ENCODE measurements around the gene MED16. TPM values are rescaled to one million over a fixed set of nuclear protein-coding genes. Genes with fewer than 3 reads are reported as not detected.

MED16 gene
- total RNA-seq, 4 donors from 2014 or later, result 58.1 to 158 (median 78.4) TPM

GRCh38 chr19:900043-900301 lies 7.0 kb upstream of the MED16 start:
- WGBS, 2 donors (ENCODE audit: low coverage in 1 of 2), result 88% methylated on average over 15 of the region's 15 CpGs; no CpG with 5 or more reads in 1 of the 2 donors
- TF ChIP-seq EP300 (IDR thresholded peaks at IDR 0.05; ENCODE audit: low read depth), result no peak
- TF ChIP-seq POLR2AphosphoS5 (IDR thresholded peaks at IDR 0.05), result no peak
- TF ChIP-seq CTCF (IDR thresholded peaks at IDR 0.05), result no peak
- no peak for TF ChIP-seq POLR2A (IDR thresholded peaks at IDR 0.05)
- Histone ChIP-seq H3K36me3 (no peaks in the 10 kb centered on the region), H3K27me3 (no peaks in the 10 kb centered on the region), H3K9me3 (no peaks in the 10 kb centered on the region), H3K4me1 (no peaks in the 10 kb centered on the region), H3K27ac (no peak overlapping the region), H3K4me3 (no peak overlapping the region)
- in situ Hi-C loops (cut with MboI; ENCODE audit: low pct_ligation_motif_present in 1 of 4, low pct_unique_long_range_greater_than_20kb in 1 of 4, low sequenced_read_pairs in 3 of 4) (no loop called here), intact Hi-C loops (cut with DNase I; ENCODE audit: low total_unique reads) (no loop called here)
- DNase-seq, result no peak

GRCh38 chr19:899336-900042 lies 6.5 kb upstream of the MED16 start:
- 86% methylated on average over 28 of the region's 32 CpGs; no CpG with 5 or more reads in 1 of the 2 donors for WGBS, 2 donors (ENCODE audit: low coverage in 1 of 2)
- TF ChIP-seq CTCF (IDR thresholded peaks at IDR 0.05), result no peak
- TF ChIP-seq EP300 (IDR thresholded peaks at IDR 0.05; ENCODE audit: low read depth), result no peak
- TF ChIP-seq POLR2AphosphoS5 (IDR thresholded peaks at IDR 0.05), result no peak
- no peak for TF ChIP-seq POLR2A (IDR thresholded peaks at IDR 0.05)
- DNase-seq, result no peak
- Histone ChIP-seq H3K27ac (no peak overlapping the region), H3K27me3 (no peaks in the 10 kb centered on the region), H3K4me1 (no peaks in the 10 kb centered on the region), H3K4me3 (no peak overlapping the region), H3K36me3 (no peaks in the 10 kb centered on the region), H3K9me3 (no peaks in the 10 kb centered on the region)
- intact Hi-C loops (cut with DNase I; ENCODE audit: low total_unique reads) (no loop called here), in situ Hi-C loops (cut with MboI; ENCODE audit: low pct_ligation_motif_present in 1 of 4, low pct_unique_long_range_greater_than_20kb in 1 of 4, low sequenced_read_pairs in 3 of 4) (no loop called here)

GRCh38 chr19:898663-899062 lies 5.7 kb upstream of the MED16 start:
- WGBS, 2 donors (ENCODE audit: low coverage in 1 of 2), result 74% methylated on average over 19 of the region's 20 CpGs; no CpG with 5 or more reads in 1 of the 2 donors
- TF ChIP-seq POLR2AphosphoS5 (IDR thresholded peaks at IDR 0.05) (no peak), CTCF (IDR thresholded peaks at IDR 0.05) (no peak), EP300 (IDR thresholded peaks at IDR 0.05; ENCODE audit: low read depth) (no peak), POLR2A (IDR thresholded peaks at IDR 0.05) (no peak)
- intact Hi-C loops (cut with DNase I; ENCODE audit: low total_unique reads), result no loop called here
- H3K27me3 ChIP-seq, result no peaks in the 10 kb centered on the region
- no peaks in the 10 kb centered on the region for H3K9me3 ChIP-seq
- H3K4me1 ChIP-seq, result peaks cover 0 to 3% (median 1%) of the 10 kb centered on the region in 4 donors
- no peak overlapping the region for H3K4me3 ChIP-seq
- H3K36me3 ChIP-seq, result no peaks in the 10 kb centered on the region
- in situ Hi-C loops (cut with MboI; ENCODE audit: low pct_ligation_motif_present in 1 of 4, low pct_unique_long_range_greater_than_20kb in 1 of 4, low sequenced_read_pairs in 3 of 4), result no loop called here
- no peak for DNase-seq
- H3K27ac ChIP-seq, result no peak overlapping the region

- TF ChIP-seq POLR2A (IDR thresholded peaks at IDR 0.05) (no peak), POLR2AphosphoS5 (IDR thresholded peaks at IDR 0.05) (no peak), EP300 (IDR thresholded peaks at IDR 0.05; ENCODE audit: low read depth) (no peak), CTCF (IDR thresholded peaks at IDR 0.05) (no peak)
- Histone ChIP-seq H3K9me3 (no peaks in the 10 kb centered on the region), H3K4me1 (peaks cover 0 to 6% (median 2%) of the 10 kb centered on the region in 4 donors), H3K27me3 (no peaks in the 10 kb centered on the region), H3K36me3 (no peaks in the 10 kb centered on the region), H3K27ac (no peak overlapping the region), H3K4me3 (no peak overlapping the region)
- WGBS, 2 donors (ENCODE audit: low coverage in 1 of 2), result 80 to 89% methylated on average over 4 to 18 of the region's 26 CpGs
- DNase-seq, result no peak
- intact Hi-C loops (cut with DNase I; ENCODE audit: low total_unique reads), result no loop called here
- in situ Hi-C loops (cut with MboI; ENCODE audit: low pct_ligation_motif_present in 1 of 4, low pct_unique_long_range_greater_than_20kb in 1 of 4, low sequenced_read_pairs in 3 of 4), result no loop called here
These were observed 4.6 kb upstream of the MED16 start for GRCh38 chr19:897442-898039.

Data from transverse colon (tissue), 4 donors.